ENCODE results near the gene ECEL1. TPM values are rescaled to one million over a fixed set of nuclear protein-coding genes. Genes with fewer than 3 reads are reported as not detected.

The ECEL1 gene
- total and polyA plus RNA-seq, 2 experiments from 2014 or later, result 0.54 TPM; not detected in 1

DNA sequence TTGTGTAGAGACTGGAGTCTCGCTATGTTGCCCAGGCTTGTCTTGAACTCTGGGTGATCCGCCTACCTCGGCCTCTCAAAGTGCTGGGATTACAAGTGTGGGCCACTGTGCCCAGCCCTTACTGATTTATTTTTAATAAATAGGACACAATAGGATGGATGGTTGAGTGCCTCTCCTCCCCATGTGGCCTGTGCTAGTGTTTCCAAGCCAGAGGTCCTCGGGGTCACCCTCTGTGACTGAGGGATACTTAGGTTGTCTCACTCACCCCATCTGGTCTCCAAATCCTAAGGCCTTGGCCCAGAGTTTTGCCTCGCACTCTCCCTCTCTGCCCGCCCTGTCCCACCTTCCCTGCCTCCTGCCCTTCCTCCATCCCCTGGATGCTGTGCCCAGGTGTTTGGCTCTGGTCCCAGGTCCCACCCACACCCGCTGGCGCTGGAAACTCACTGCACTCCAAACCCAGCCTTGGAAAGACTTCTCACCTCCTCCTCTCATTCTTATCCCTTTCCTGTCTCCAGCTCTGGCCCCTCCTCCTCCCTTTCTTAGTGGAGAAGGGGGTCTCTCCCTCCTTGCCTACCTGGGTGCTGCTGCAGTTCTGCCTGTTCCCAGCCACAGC, 4.7 kb upstream of the ECEL1 start:
- Histone ChIP-seq H3K27me3 (replicated peaks; ENCODE audit: insufficient read depth) (peaks cover 14% of the 10 kb centered on the region; the same call in 1 of the 2 replicates), H3K4me2 (ENCODE audit: unreplicated experiment) (no peak overlapping the region), H3K4me3 (no peak overlapping the region), H3K27ac (no peak overlapping the region), H3K36me3 (ENCODE audit: low read depth) (no peaks in the 10 kb centered on the region), H3K9me2 (ENCODE audit: insufficient read depth) (no peaks in the 10 kb centered on the region), H3F3A (ENCODE audit: insufficient read depth) (no peaks in the 10 kb centered on the region), H3K9ac (no peak overlapping the region), H2AFZ (no peak overlapping the region), H4K20me1 (ENCODE audit: insufficient read depth) (no peaks in the 10 kb centered on the region), H3K79me2 (ENCODE audit: insufficient read depth) (no peaks in the 10 kb centered on the region), H3K4me1 (ENCODE audit: insufficient read depth) (no peaks in the 10 kb centered on the region), H3K9me3 (ENCODE audit: low read depth) (no peaks in the 10 kb centered on the region)
- TF ChIP-seq EZH2phosphoT487 (IDR thresholded peaks at IDR 0.05; ENCODE audit: insufficient read depth, low read depth) (no peak), EZH2 (IDR thresholded peaks at IDR 0.05; ENCODE audit: insufficient read depth, poor library complexity, severe bottlenecking) (no peak)
- in situ Hi-C loops (cut with MboI), result no loop called here
- WGBS, 2 experiments (ENCODE audit: low coverage in 1 of 2, low lambda C conversion rate in 2 of 2, missing lambda C conversion rate in 2 of 2), result 46 to 54% methylated on average over 8 of the region's 8 CpGs
- DNase-seq, result no peak

DNA sequence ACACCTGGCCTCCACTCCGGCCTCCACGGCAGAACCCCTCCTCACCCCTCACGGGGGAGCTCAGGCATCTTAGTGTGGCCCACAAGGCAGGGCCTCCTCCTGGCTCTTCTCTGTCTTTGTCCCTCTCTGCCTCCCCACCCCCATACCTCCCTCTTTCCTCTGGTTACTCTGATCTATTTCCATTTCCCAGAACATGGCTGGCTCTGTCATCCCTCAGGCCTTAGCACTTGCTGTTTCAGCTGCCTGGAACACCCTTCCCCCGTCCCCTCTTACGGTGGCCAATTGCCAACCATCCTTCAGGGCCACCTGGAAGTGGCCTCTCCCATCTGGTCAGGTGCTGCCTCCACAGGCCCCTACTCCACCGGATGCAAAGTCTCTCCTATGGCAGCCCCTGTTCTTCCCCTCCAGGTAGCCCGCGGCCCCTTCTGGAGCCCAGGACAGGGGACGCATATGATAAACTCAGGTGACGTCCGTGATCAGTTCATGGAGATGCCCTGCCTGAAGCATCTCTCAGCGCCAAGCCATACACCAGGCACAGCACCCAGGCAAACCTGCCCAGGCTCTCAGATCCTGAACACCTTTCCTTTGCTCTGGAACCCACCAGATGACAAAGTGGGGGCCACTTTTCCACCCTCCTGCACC, 3.6 kb upstream of the ECEL1 start:
- Histone ChIP-seq H2AFZ (no peak overlapping the region), H3K79me2 (ENCODE audit: insufficient read depth) (no peaks in the 10 kb centered on the region), H3F3A (ENCODE audit: insufficient read depth) (no peaks in the 10 kb centered on the region), H3K9me3 (ENCODE audit: low read depth) (no peaks in the 10 kb centered on the region), H3K36me3 (ENCODE audit: low read depth) (no peaks in the 10 kb centered on the region), H3K9ac (no peak overlapping the region), H3K27ac (no peak overlapping the region), H4K20me1 (ENCODE audit: insufficient read depth) (no peaks in the 10 kb centered on the region), H3K4me2 (ENCODE audit: unreplicated experiment) (no peak overlapping the region), H3K27me3 (replicated peaks; ENCODE audit: insufficient read depth) (peaks cover 23% of the 10 kb centered on the region; the same call in 1 of the 2 replicates), H3K4me1 (ENCODE audit: insufficient read depth) (no peaks in the 10 kb centered on the region), H3K4me3 (no peak overlapping the region), H3K9me2 (ENCODE audit: insufficient read depth) (no peaks in the 10 kb centered on the region)
- in situ Hi-C loops (cut with MboI), result no loop called here
- 76% methylated on average over 12 of the region's 12 CpGs for WGBS, 2 experiments (ENCODE audit: low coverage in 1 of 2, low lambda C conversion rate in 2 of 2, missing lambda C conversion rate in 2 of 2)
- DNase-seq, result no peak
- no peak for TF ChIP-seq EZH2 (IDR thresholded peaks at IDR 0.05; ENCODE audit: insufficient read depth, poor library complexity, severe bottlenecking)
- no peak for TF ChIP-seq EZH2phosphoT487 (IDR thresholded peaks at IDR 0.05; ENCODE audit: insufficient read depth, low read depth)

DNA sequence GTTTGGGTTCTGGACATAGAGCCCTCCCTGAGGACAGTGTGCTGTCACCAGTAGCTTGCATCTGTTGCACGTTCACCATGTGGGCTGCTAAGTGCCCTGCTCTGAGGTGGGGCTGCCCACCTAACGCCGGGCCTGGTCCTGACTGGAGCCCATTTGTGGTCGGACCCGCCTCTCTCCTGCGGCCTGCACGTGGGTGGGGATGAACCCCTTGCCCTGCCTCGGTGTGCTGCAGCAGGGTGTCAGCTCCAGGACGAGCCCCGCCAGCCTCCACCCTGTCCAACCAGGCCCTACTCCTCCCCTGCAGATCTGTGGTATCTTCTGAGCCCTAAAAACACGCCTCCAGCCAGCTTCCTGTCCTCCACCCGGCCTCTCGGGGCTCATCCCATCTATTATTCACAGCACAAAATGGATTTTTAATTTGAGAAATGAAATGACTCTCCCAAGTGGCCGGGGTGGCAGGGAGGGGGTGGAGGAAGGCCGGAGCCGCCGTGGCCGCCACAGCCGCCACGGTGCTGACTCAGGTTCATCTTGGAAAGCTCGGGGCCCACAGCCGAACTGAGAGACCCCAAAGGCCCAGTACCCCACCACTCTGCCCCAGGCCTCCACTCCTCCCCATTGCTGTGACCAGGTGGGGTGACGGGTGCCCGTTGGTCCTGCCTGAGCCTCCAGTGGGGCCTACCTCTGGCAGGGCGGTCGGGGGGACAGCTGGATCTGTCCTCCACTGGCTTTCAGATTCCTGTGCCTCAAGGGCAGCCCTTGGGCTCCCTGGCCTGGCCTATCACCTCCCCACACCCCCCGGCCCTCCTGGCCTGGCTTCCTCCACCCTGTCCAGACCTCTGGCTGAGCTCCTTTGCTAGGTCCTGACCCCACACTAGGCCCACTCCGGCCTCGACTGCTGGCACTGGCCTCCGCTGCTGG, 2.8 kb upstream of the ECEL1 start:
- Histone ChIP-seq H3K27me3 (replicated peaks; ENCODE audit: insufficient read depth) (peaks cover 30% of the 10 kb centered on the region), H2AFZ (no peak overlapping the region), H3K27ac (no peak overlapping the region), H3K4me2 (ENCODE audit: unreplicated experiment) (no peak overlapping the region), H3K4me1 (ENCODE audit: insufficient read depth) (no peaks in the 10 kb centered on the region), H4K20me1 (ENCODE audit: insufficient read depth) (no peaks in the 10 kb centered on the region), H3F3A (ENCODE audit: insufficient read depth) (no peaks in the 10 kb centered on the region), H3K9me3 (ENCODE audit: low read depth) (no peaks in the 10 kb centered on the region), H3K9me2 (ENCODE audit: insufficient read depth) (no peaks in the 10 kb centered on the region), H3K9ac (no peak overlapping the region), H3K4me3 (no peak overlapping the region), H3K79me2 (ENCODE audit: insufficient read depth) (no peaks in the 10 kb centered on the region), H3K36me3 (ENCODE audit: low read depth) (no peaks in the 10 kb centered on the region)
- in situ Hi-C loops (cut with MboI), result no loop called here
- DNase-seq, result no peak
- TF ChIP-seq EZH2phosphoT487 (IDR thresholded peaks at IDR 0.05; ENCODE audit: insufficient read depth, low read depth), result no peak
- WGBS, 2 experiments (ENCODE audit: low coverage in 1 of 2, low lambda C conversion rate in 2 of 2, missing lambda C conversion rate in 2 of 2), result 72 to 77% methylated on average over 28 to 30 of the region's 30 CpGs

DNA sequence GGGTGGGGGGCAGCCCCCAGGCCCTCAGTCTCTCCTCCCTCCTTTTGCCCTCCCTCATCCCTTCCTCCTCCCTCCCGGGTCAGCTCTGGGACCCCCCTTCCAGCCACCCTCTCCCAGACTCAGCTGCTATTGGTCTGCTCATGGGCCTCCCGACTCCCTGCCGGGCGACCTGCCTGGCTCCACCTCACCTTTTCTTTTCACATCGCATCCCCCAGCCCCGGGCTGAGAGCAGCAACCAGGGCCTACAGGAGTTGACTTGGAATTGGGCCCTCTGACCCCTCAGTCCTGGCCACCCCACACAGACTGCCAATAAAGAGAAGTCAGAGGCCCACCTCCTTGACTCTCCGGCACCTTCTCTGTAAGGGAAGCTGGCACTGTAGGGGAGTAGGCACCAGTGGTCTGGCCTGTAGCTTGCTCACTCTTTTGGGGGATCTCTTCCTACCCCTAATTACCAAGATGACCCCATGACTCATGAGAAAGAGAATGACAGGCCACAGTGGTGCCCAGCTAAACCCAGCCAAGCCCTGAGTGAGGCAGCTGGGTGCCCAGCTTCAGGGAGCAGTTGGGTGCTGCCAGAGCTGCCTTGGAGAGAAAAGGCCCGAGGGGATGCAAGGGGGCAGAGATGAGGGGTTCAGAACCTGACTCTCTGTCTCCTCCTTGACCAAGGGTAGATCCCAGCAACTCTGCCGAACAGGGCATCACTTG, 2.0 kb upstream of the ECEL1 start:
- Histone ChIP-seq H3F3A (ENCODE audit: insufficient read depth) (no peaks in the 10 kb centered on the region), H3K9me3 (ENCODE audit: low read depth) (no peaks in the 10 kb centered on the region), H4K20me1 (ENCODE audit: insufficient read depth) (no peaks in the 10 kb centered on the region), H3K9me2 (ENCODE audit: insufficient read depth) (no peaks in the 10 kb centered on the region), H3K4me1 (ENCODE audit: insufficient read depth) (no peaks in the 10 kb centered on the region), H3K79me2 (ENCODE audit: insufficient read depth) (no peaks in the 10 kb centered on the region), H3K4me2 (ENCODE audit: unreplicated experiment) (no peak overlapping the region), H3K27ac (no peak overlapping the region), H3K4me3 (no peak overlapping the region), H3K36me3 (ENCODE audit: low read depth) (no peaks in the 10 kb centered on the region), H3K27me3 (replicated peaks; ENCODE audit: insufficient read depth) (peaks cover 37% of the 10 kb centered on the region), H3K9ac (no peak overlapping the region), H2AFZ (no peak overlapping the region)
- DNase-seq, result no peak
- in situ Hi-C loops (cut with MboI), result no loop called here
- 56 to 57% methylated on average over 9 of the region's 9 CpGs for WGBS, 2 experiments (ENCODE audit: low coverage in 1 of 2, low lambda C conversion rate in 2 of 2, missing lambda C conversion rate in 2 of 2)
- no peak for TF ChIP-seq EZH2 (IDR thresholded peaks at IDR 0.05; ENCODE audit: insufficient read depth, poor library complexity, severe bottlenecking)
- TF ChIP-seq EZH2phosphoT487 (IDR thresholded peaks at IDR 0.05; ENCODE audit: insufficient read depth, low read depth), result no peak
